ENCODE measurements around the gene GRIA4.

Gene GRIA4

DNA sequence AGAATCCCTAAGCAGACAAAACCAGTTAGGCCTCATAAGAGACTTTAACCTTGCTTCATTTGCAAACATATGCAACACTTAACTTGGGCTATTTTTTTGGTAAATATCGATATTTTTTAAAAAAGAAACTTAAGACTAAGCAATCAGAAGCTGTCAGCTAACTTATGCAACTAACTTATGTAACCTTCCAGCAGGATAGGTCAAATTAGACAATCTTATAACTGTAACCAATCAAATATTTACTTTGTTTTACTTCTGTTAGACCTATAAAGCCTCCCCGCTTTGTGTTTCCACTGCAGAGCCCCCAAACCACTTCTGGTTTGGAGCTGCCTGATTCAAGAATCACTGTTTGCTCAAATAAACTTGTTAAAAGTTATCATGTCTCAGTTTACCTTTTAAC is 404.2 kb downstream of the GRIA4 start:
- DNase-seq = no peak

DNA sequence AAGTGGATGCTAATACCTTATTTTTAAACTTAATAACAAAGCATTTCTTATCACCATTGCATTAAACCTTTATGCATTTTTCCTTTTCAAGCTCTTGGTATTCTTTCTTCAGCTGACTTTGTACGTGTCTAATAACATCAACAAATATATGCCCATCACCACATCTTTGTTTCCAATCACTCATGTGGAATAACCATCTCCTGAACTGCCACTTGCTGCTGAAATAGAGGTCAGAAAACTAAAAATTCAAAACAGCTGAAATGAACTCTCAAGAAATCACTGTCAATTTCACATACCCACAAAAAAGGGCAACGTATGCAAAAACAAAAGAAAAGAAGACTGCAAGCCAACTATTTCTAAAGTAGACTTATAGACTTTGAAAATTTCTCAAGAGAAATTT is 404.7 kb downstream of the GRIA4 start:
- DNase-seq = peak in 2 of 3 experiments; percentile 13 to 74

GRCh38 chr11:106015066-106015465 is 405.2 kb downstream of the GRIA4 start:
- no peak for DNase-seq

- no peak for DNase-seq
Measured at GRCh38 chr11:106017093-106017492, 407.2 kb downstream of the GRIA4 start.

DNA sequence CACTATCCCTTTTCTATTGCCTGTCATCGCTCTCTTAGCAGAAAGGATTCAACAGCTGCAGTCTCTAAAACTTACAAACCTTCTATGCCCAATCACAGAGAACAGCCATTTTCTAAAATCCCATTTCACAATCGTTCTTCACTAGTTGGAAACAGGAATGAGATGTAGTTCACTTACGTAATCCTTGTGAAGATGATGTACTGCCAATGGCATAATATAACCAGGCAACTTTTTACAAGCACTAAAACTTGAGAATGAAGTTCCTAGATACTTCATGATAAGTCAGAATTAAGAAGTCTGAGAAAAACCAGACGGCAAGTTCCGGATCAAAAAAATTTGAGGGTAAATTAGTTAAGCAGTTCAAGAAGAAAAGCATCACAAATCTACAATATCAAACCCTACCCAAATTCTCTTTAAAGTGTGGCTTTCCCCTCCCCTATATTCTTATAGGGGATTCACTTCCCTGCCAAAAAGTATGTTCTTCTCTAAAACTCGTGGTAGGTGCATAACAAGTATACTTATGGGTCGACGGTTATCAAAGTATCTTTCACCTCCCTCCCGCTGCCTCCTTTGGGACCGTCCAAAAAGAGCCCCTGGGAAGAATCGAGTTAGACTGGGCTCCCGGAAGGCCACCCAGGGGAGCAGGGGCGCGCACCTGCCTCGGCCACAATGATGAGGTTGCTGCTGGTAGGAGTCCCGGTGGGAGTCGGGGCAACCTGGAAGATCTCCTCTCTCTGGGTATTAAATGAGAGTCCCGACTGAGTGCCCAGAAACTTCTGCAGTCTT is 411.5 kb downstream of the GRIA4 start:
- DNase-seq = peak in 1 of 3 experiments; percentile 82

- peak; percentile 98 to 100 (median 99) for DNase-seq
Measured at GRCh38 chr11:106021967-106022794, 412.3 kb downstream of the GRIA4 start, which contains the start of gene MSANTD4. MSANTD4 (minus strand) TSS chr11:106022240; CDS start chr11:106010917, 11,323 bp downstream.

DNA sequence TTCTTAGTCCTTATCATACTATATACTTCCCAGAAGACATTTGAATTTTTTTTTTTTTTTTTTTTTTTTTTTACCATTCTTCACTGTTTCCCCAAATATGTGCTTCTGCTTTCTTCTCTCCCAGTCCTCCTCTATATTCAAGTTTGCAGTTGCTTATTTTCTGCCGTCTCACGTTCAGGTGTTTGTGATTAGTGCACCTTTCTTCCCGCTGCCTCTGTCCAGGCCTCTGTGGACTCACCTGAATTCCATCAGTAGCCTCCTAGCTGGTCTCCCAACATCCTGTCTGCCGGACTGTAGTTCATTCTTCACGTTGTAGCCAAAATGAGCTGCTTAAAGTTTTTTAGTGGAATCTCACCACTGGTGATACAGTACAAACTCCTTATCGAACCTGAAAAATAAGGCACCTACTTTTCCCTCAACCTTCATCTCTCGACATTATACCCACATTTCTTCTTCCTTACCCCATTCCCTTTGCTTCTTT is 413.0 kb downstream of the GRIA4 start:
- no peak for DNase-seq

DNA sequence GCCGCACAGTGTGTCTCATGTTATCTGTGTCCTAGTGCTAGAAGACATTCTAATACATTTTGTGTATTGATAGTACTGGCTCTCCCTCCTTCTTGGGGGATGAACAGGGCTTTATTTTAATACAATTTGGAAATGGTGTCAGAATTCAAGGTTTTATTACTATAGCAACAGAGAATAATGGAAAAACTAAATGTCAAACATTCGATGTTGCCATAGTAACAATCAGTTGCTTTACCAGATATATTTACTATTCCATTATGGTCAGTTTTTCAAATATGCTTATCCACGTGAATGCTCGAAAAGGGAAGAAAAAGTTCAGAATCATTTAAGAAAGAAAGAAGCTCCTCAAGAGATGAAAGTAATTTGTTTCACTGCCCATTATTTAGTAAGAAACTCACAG is 420.7 kb downstream of the GRIA4 start:
- no peak for DNase-seq

DNA sequence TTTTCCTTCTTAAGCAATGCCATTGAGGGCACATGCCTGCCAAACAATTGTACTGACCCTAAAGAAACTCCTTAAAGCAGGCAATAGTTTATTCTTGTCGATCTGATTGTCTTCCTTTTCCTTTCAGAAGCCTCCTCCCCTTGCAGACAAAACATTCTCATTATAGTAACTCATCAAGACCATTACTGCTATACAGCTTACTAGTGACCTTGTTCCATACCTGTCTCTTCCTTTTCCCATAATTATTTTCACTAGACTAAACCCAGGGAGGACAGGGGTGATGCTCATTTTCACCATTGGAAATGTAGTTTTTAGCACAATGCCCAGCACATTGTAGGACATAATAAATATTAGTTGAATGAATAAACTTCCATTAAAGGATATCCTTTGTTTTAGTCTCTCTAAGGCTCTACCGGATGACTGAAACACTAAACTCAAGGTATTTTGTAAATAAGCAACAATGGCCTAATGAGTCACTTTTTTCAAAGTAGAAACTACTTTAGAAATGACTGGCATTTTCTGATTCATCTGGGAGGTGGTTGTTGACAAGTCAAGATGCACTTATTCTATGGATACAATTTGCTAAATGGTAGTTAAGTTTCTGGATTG is 421.4 kb downstream of the GRIA4 start:
- no peak for DNase-seq

Measured in NCI-H1417 (cell line).